Gastrocnemius medialis (tissue), 4 donors: ENCODE results near the gene HCFC1. TPM values are rescaled to one million over a fixed set of nuclear protein-coding genes. Genes with fewer than 3 reads are reported as not detected.
A peak's percentile ranks its signal among the peaks of the same experiment; 100 is the strongest.

Experiments used
- ATAC-seq, 2 donors: fragments of 150-250 bp; one replicate each; pipeline ENCODE4 v1.9.1; 2016
- DNase-seq, 2 donors: peaks; one replicate each; pipeline ENCODE4 v3.0.0-alpha.2; 2019
- H3K27ac ChIP-seq, 4 donors: fragments of 200-600 bp; sonication (generic); 1 replicate in 1 of 4; 2 replicates in 3 of 4; pipeline ENCODE4 v1.5.1; 2016 to 2018; ENCODE audit warnings: mild to moderate bottlenecking in 2 of 4, moderate library complexity in 1 of 4
- H3K27me3 ChIP-seq, 3 donors: fragments of 200-600 bp; sonication (generic) in 2 of 3; 1 replicate in 1 of 3; 2 replicates in 2 of 3; pipeline versions ENCODE4 v1.5.1 to v1.6.0; 2016 to 2019; ENCODE audit warnings: mild to moderate bottlenecking in 1 of 3, moderate library complexity in 1 of 3
- H3K36me3 ChIP-seq, 2 donors: fragments of 200-600 bp; sonication (generic) in 1 of 2; one replicate each; pipeline ENCODE4 v1.5.1; 2017 to 2018
- H3K4me1 ChIP-seq, 2 donors: fragments of 200-600 bp; sonication (generic) in 1 of 2; one replicate each; pipeline ENCODE4 v1.5.1; 2016 to 2017; ENCODE audit warnings: mild to moderate bottlenecking in 2 of 2
- H3K4me3 ChIP-seq, 4 donors: fragments of 200-600 bp; sonication (generic) in 3 of 4; 1 replicate in 1 of 4; 2 replicates in 3 of 4; pipeline ENCODE4 v1.5.1; 2016 to 2019; ENCODE audit warnings: mild to moderate bottlenecking in 2 of 4
- H3K9me3 ChIP-seq, 3 donors: fragments of 200-600 bp; sonication (generic) in 2 of 3; 1 replicate in 1 of 3; 2 replicates in 2 of 3; pipeline ENCODE4 v1.5.1; 2016 to 2019
- POLR2A ChIP-seq, 2 donors: fragments of 450-650 bp; IDR thresholded peaks; one replicate each; pipeline ENCODE4 v1.6.1; 2017; ENCODE audit warnings: antibody characterized with exemption in 2 of 2, mild to moderate bottlenecking in 2 of 2, moderate library complexity in 2 of 2
- in situ Hi-C, 4 donors: fragments of 200-750 bp; cut with MboI; loops; one replicate each; pipeline versions ENCODE4 v1.15.0 to v1.8.0; 2017; ENCODE audit warnings: low sequenced_read_pairs in 4 of 4
- intact Hi-C: fragments of 100-400 bp; cut with DNase I; formaldehyde crosslinking; loops from one replicate; pipeline ENCODE4 v1.15.1; 2023; ENCODE audit warnings: low total_unique reads
- total RNA-seq, 4 donors: library from RNA; depleted of rRNA; stranded (reverse); fragments of >200 nt; gene quantifications; one replicate each; pipeline versions ENCODE4 v1.1.0 to v1.2.3, GENCODE V29; 2016
- TF ChIP-seq, protein P1 (sequence below), 5 experiments: fragments of 450-650 bp in 3 of 5; fragments of 200-600 bp in 2 of 5; sonication (generic) in 2 of 5; IDR thresholded peaks in 4 of 5; conservative IDR thresholded peaks in 1 of 5; 1 replicate in 4 of 5; 2 replicates in 1 of 5; pipeline ENCODE4 v1.5.1; 2016 to 2019; ENCODE audit warnings: antibody characterized with exemption in 5 of 5, mild to moderate bottlenecking in 3 of 5, moderate library complexity in 3 of 5

Gene HCFC1
- total RNA-seq, 4 donors from 2014 or later, result 15.9 to 56.4 (median 51.8) TPM

DNA sequence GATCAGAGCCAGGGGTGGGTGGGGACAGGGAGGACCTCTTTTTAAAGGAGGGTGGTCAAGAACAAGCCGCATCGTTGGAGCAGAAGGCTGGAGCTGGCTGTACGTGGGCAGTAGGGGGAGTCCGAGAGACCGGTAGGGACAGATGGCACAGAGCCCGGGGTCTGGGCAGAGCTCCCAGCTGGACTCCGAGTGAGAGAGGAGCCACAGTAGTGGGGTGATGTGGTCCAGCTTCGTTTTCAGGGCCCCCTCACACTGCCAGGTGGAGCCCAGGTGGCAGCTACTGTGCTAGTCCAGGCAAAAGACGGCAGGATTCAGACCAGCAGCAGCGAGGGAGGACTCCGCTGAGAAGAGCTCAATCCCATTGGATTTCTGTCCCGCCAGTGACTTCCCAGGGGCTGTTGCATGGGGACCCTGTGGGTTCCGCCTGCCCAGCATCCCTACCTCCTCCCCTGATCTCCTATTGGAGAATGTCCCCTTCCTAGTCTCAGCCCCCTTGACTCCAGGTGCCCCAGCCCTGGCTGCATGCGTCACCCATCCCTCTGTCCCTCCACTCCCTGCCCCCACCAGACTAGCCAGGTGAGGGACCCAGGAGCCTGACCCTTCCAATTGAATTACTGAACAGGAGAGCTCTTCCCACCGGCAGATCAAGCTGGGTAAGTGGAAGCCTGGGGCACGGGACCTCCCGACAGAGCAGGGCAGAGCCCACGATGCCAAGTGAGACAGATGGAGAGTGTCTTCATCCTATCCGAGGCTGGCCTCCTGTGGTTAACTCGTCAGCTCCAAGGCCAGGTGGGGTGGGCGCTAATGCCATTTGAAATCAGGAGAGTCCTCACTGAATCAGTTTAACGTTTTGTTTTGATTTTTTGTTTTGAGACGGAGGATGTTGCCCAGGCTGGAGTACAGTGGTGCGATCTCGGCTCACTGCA lies 48.4 kb downstream of the HCFC1 start:
- no peaks in the 10 kb centered on the region for H3K9me3 ChIP-seq
- H3K36me3 ChIP-seq, result no peaks in the 10 kb centered on the region
- no peak overlapping the region for H3K27ac ChIP-seq
- intact Hi-C loops, result loop anchor here (1.0 to 10.0 kb wide), 3 partner anchors 30 to 592 kb away; partner anchors contain the start of genes CCNQ and FAM3A
- peaks cover 5 to 23% of the 10 kb centered on the region in 2 donors for H3K4me1 ChIP-seq
- H3K4me3 ChIP-seq, result no peak overlapping the region
- TF ChIP-seq, protein P1, sequence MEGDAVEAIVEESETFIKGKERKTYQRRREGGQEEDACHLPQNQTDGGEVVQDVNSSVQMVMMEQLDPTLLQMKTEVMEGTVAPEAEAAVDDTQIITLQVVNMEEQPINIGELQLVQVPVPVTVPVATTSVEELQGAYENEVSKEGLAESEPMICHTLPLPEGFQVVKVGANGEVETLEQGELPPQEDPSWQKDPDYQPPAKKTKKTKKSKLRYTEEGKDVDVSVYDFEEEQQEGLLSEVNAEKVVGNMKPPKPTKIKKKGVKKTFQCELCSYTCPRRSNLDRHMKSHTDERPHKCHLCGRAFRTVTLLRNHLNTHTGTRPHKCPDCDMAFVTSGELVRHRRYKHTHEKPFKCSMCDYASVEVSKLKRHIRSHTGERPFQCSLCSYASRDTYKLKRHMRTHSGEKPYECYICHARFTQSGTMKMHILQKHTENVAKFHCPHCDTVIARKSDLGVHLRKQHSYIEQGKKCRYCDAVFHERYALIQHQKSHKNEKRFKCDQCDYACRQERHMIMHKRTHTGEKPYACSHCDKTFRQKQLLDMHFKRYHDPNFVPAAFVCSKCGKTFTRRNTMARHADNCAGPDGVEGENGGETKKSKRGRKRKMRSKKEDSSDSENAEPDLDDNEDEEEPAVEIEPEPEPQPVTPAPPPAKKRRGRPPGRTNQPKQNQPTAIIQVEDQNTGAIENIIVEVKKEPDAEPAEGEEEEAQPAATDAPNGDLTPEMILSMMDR (IDR thresholded peaks at IDR 0.05 in 4 of 5, conservative IDR thresholded peaks at IDR 0.05 in 1 of 5), result peak in 4 of 5 experiments; percentile 26 to 65 (median 47)
- no peak for TF ChIP-seq POLR2A (IDR thresholded peaks at IDR 0.05)
- no peaks in the 10 kb centered on the region for H3K27me3 ChIP-seq
- in situ Hi-C loops, result no loop called here
- DNase-seq, result peak; percentile 45 to 74
- ATAC-seq, result peak; percentile 46 to 67

DNA sequence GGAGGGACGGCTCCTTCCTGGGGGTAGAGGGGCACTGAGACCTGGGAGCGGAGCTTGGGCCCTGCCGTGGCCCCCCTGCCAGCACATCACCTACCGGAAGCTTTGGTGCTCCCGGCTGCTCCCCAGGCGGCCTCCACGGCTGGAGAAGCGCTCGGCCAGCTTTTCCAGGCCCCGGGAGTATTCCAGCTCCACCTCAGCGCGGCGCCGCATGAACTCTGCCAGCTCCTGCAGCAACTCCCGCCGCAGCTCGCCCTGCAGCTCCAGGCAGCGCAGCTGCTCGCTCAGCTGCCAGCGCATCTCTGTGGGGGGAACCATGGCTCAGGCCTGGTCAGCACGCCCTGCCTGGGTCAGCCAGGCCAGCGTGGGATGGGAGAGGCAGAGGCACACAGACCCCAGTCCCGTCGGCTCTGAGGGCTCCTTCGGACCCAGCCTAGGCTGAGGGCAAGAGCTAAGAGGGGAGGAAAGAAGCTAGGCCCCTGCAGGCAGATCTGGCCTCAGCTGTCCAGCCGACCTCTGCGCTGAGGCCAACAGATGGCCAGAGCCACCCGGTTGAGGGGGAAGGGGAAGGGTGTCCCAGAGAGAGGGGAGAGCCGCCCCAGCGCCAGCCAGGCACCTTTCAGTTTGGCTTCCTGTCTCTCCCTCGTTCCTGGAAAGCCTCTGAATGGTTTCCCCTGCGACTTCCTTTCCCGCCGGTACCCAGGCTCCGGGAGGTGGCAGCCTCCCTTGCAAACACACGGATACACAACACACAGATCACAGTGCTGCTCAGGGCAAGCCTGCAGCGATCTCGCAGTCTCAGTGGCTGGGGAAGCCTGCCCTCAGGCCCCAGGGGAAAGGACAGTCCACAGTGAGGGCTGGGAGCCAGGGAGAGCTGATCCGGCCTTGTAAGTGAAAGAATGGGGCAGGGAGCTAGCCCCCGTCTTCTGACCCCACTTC lies 49.8 kb downstream of the HCFC1 start:
- Histone ChIP-seq H3K27me3 (no peaks in the 10 kb centered on the region), H3K27ac (no peak overlapping the region), H3K9me3 (no peaks in the 10 kb centered on the region), H3K4me3 (no peak overlapping the region), H3K36me3 (no peaks in the 10 kb centered on the region), H3K4me1 (peaks cover under 1 to 14% of the 10 kb centered on the region in 2 donors)
- intact Hi-C loops (loop anchor here (10.0 kb wide), 2 partner anchors 327 to 593 kb away; partner anchors contain the start of genes CCNQ and FAM3A), in situ Hi-C loops (no loop called here)
- DNase-seq (no peak), ATAC-seq (no peak)
- TF ChIP-seq, protein P1 (IDR thresholded peaks at IDR 0.05 in 4 of 5, conservative IDR thresholded peaks at IDR 0.05 in 1 of 5), result no peak
- TF ChIP-seq POLR2A (IDR thresholded peaks at IDR 0.05), result no peak

DNA sequence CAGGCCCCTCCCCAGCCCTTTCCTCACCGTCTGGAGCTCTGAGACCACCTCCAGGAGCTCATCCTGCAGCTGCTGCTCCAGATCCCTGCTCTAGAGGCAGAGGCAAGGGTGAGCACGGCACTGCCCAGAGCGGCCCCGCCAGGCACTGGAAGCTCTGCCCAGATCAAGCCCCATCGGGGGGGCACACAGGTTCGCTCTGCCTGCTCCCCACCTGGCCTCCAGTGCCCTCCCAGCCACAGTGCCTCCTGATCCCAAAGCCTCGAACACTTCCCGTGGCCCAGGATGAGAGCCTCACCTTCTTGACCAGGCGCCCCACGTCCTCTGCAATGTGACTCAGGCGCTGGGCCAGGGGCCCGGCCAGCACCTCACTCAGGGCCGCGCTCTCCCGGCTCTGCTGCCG lies 50.5 kb downstream of the HCFC1 start:
- no peak overlapping the region for H3K27ac ChIP-seq
- TF ChIP-seq, protein P1 (IDR thresholded peaks at IDR 0.05 in 4 of 5, conservative IDR thresholded peaks at IDR 0.05 in 1 of 5), result no peak
- TF ChIP-seq POLR2A (IDR thresholded peaks at IDR 0.05), result no peak
- DNase-seq (no peak), ATAC-seq (no peak)
- intact Hi-C loops (loop anchor here (10.0 kb wide), 2 partner anchors 326 to 594 kb away; partner anchors contain the start of genes CCNQ and FAM3A), in situ Hi-C loops (no loop called here)
- no peak overlapping the region for H3K4me3 ChIP-seq
- no peaks in the 10 kb centered on the region for H3K27me3 ChIP-seq
- peaks cover 0 to 9% of the 10 kb centered on the region in 2 donors for H3K4me1 ChIP-seq
- H3K36me3 ChIP-seq, result no peaks in the 10 kb centered on the region
- H3K9me3 ChIP-seq, result no peaks in the 10 kb centered on the region

DNA sequence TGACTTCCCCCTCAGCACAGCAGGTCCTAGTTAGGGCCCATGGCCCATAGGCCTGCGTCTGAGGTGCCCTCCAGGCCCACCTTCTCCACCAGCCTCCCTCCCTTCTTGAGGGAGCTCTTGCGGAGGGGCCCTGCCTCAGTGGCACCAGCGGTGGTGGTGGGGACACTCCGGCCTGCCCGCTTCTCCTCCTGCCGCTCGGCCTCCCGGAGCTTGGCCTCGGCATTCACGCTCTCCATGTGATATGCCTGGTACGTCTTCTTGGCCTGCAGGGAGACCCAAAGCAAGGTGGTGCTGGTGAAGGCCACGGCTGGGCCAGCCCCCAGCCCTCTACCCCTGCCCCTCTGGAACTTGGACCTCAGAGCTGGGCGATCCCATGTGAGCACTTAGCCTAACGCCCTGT lies 51.1 kb downstream of the HCFC1 start:
- no peak for ATAC-seq

More for the DNA sequence above, 51.1 kb downstream of the HCFC1 start:
- H3K27ac ChIP-seq, result no peak overlapping the region
- TF ChIP-seq, protein P1 (IDR thresholded peaks at IDR 0.05 in 4 of 5, conservative IDR thresholded peaks at IDR 0.05 in 1 of 5), result no peak
- TF ChIP-seq POLR2A (IDR thresholded peaks at IDR 0.05), result no peak
- H3K4me3 ChIP-seq, result no peak overlapping the region
- no peaks in the 10 kb centered on the region for H3K9me3 ChIP-seq
- no peak for DNase-seq
- intact Hi-C loops (loop anchor here (10.0 kb wide), 2 partner anchors 326 to 594 kb away; partner anchors contain the start of genes CCNQ and FAM3A), in situ Hi-C loops (no loop called here)
- no peaks in the 10 kb centered on the region for H3K27me3 ChIP-seq
- no peaks in the 10 kb centered on the region for H3K36me3 ChIP-seq
- H3K4me1 ChIP-seq, result peaks cover 0 to 9% of the 10 kb centered on the region in 2 donors
